Measurements from ENCODE around the gene NLRP1.

The NLRP1 gene

DNA sequence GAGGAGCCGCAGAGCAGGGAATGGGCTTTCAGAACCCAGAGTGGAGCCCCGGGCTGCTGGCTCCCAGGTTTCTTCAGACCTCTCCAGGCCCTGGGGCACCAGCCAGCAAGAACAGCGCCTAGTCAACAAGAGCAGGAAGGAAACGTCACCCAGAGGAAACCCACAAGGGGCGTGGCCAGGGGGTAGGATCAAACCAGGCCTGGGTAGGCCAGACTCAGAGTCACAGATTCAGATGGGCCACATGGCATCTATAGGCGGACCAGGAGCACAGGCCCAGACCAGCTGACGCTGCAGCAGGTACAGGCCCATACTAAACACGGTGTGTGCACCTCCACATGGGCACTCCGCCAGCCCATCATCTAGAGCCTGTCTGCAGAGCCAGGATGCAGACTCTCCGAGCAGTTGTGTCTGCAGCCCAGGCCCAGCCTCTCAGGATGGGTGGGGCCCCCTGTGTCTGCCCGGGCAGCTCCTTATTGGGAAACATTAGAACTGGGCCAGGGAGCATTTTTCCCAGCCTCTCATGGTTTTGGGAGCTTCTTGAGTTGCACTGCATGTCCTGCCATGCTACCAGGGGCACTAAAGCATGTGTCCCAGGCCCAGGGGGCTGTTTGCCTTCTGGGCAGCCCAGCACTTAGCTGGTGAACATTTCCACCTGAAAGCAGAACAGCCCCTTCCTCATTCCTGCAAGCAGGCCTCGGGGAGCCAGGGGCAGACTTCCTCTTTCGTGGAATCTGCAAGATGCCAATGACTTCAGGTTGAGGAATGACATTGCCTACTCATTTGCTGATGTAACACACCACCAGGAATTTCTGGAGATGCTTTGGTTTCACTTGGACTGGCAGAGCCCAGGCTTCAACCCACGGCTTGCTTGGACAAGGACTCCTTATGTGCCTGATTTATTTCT, at the start of gene NLRP1:
NLRP1 (minus strand) TSS at position 127 of the 904 bp plus-strand sequence. CDS start 552 bp downstream, outside the sequence.
- DNase-seq (ENCODE audit: low read depth in 2 of 2, low spot score in 1 of 2) = peak; percentile 89

DNA sequence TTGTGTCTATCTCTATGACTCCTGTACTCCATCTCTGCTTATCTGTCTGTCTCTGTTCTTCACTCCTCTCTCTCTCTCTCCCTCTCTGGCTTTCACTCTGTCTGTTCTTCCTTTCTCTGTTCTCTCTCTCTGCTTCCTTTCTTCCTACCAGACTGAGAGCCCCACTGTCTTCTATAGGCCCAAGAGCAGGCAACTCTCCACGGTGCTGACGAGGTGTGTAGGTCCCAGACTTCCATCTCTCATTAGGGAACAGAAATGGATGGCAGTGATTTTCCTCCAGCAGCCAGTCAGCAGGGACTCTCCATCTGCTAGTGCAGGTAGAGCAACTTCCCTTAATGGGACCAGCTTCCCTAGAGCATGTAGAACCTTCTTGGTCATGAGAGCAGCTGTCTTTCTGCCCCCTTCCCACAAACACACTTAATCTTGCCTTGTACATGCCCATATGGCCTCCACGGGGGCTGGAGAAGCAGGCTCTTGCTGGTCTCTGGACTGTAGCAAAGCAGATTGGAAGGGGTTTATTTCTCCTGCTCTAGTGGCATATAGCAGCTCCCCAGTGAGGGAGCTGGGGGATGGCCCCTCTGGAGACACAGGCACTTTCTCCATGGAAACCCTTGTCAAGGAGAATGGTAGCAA, 47.8 kb upstream of the NLRP1 start:
- DNase-seq (ENCODE audit: low read depth in 2 of 2, low spot score in 1 of 2) = no peak

DNA sequence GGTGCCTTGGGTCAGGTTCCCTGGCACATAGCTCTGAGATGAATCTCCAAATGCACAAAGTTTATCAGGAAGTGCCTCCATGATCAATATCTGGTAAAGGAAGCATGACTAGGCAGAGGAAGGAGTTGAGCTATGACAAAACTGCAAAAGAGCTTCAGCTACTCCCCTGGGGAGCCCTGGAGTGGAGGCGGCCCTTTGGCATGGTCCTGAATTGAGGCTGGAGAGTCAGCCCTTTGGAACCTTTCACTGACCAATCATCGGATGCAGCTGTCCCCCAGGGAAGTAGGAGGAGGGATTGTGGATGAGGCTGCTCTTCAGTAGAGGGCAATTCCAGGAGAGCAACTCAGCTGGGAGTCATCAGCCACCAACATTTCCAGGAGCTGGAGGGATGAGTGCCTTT, 46.1 kb upstream of the NLRP1 start:
- no peak for DNase-seq (ENCODE audit: low read depth in 2 of 2, low spot score in 1 of 2)

DNA sequence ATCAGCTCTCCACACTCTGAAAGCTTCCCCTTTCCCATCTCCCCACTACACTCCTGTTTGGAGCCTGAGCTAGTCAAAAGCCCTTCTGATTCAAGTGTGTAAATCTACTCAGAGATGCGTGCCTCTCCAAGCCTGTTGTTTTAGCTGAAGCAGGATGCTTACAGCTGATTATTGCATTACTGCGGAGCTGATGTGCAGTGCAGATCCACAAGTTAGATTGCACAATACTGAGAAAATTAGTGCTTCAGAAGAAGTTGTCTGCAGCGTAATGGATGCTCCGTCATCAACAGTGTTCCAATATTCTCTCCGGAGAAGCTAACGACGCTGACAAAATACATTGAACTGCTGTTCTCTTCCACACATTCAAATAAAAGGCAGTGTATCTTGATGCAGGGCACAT, 44.8 kb upstream of the NLRP1 start:
- no peak for DNase-seq (ENCODE audit: low read depth in 2 of 2, low spot score in 1 of 2)

DNA sequence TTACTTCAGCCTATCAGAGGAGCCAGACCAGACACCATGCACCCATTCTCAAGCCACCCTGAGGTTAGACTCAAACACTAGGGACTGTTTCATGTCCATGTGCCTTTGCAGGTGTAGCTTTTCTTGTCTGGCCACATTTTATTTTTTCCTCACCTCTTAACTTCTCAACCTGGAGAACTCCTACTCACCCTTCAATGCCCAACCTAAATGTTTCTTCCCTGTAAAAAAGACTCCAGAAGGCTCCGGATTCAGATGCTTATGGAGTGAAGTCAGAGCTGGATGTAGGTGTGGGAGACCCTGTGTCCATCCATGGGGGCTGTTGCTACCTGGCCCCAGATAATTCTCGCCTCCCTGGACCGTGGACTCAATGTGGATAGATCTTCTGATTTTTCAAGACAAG, 44.0 kb upstream of the NLRP1 start:
- DNase-seq (ENCODE audit: low read depth in 2 of 2, low spot score in 1 of 2) = no peak

DNA sequence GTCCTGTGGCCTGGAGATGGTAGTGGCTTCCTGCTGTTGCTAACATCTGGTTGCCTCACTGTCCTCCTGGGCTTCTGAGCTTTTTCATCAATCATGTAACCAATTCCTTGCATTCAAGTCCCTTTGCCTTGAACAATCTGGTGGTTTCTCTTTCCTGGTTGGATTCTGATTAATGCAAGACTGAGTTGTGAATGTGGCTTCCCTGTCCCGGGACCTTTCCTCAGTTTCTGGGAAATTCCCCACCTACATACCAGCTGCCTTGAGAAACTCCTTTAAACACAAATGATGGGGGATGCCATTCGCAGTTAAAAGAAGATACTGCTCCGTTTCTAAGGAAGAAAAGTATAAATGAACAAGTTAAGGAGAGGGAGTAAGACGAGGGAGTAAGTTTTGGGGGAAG, 39.9 kb upstream of the NLRP1 start:
- no peak for DNase-seq (ENCODE audit: low read depth in 2 of 2, low spot score in 1 of 2)

DNA sequence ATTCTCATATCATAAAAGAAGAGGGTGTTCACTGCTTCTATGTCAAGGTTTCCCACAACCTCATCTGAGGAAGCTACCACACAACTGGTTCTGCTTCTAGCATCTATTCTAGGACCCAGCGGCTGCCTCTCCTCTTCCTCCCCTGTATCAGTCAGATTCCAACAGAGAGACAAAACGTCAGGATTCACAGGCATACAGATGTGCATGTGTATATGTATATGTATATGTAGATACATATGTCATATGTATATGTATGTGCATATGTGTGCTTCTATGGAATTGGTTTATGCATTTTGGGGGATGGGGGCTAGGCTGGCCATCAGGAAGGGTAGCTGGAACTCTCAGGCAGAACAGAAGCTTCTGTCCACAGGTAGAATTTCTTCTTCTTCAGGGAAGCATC, 37.4 kb upstream of the NLRP1 start:
- DNase-seq (ENCODE audit: low read depth in 2 of 2, low spot score in 1 of 2) = no peak

DNA sequence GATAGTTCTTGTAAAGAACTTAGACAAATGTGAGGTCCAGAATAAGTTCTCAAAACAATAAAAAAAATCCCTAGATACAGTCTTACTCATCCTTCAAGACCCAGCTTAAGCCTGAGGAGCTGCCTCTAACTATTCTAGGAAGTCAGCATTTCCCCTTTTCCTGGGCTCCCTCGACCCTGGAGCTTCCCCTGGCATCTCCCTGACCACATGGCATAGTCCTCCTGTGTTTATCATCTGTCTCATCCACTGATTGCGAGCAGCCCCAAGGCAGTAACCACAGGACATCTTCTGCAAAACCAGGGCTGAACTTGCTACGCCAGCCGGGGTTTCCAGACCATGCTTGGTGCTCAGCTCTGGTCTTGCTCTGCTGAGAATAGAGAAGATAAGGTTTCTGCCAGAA, 36.7 kb upstream of the NLRP1 start:
- no peak for DNase-seq (ENCODE audit: low read depth in 2 of 2, low spot score in 1 of 2)

DNA sequence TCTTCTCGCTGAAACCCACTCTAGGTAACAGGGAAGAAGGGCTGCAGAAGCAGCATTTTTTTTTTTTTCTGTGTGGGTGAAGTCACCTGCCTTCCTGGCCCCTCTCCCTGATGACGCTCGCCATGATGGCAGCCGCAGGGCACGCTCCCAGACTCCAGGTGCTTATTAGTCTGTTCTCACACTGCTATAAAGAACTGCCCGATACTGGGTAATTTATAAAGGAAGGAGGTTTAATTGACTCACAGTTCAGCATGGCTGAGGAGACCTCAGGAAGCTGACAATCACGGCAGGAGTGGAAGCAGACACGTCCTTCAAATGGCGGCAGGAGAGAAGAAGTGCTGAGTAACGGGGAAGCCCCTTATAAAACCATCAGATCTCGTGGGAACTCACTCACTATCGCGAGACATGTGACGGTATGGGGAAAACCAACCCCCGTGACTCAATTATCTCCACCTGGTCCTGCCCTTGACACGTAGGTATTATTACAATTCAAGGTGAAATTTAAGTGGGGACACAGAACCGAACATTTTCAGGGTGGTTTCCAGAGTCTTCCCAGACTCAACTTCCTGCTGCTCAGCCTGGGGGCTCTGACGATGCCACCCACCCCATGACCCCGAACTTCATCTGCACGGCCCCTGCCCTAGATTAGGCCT, 34.9 kb upstream of the NLRP1 start:
- no peak for DNase-seq (ENCODE audit: low read depth in 2 of 2, low spot score in 1 of 2)

DNA sequence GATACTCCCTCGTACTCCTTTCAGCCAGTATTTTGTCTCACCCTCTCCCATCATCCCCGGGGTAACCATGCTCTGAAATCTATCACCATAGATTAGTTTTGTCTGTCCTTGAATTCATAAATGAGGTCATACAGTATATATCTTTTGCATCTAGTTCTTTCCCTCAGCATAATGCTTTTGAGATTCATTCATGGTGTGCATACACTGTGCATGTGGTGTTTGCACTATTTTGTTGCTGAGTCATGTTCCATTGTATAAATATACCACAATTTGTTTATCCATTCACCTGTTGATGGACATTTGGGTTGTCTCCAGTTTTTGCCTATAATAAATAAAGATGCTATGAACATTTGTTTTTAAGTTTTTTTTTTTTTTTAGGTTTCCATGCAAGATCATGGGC, 34.2 kb upstream of the NLRP1 start:
- DNase-seq (ENCODE audit: low read depth in 2 of 2, low spot score in 1 of 2) = no peak

DNA sequence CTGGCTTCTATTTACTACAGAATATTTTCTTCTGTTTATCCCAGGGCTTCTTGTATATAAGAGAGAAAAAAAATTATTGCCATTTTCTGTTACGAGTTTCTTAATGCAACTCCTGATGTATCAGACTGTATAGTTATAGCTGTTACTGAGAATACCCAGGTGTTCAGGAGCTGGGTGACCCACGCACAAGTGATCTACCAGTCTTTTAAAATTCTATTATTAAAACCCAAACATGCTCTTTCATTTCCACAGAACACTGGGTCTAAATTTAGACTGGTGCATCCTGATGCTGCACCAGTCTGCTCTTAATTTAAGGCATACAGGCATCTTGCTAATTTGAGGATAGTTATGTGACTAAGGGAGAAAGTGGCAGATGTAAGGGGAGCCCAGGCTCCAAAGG, 31.2 kb upstream of the NLRP1 start:
- DNase-seq (ENCODE audit: low read depth in 2 of 2, low spot score in 1 of 2) = no peak

DNA sequence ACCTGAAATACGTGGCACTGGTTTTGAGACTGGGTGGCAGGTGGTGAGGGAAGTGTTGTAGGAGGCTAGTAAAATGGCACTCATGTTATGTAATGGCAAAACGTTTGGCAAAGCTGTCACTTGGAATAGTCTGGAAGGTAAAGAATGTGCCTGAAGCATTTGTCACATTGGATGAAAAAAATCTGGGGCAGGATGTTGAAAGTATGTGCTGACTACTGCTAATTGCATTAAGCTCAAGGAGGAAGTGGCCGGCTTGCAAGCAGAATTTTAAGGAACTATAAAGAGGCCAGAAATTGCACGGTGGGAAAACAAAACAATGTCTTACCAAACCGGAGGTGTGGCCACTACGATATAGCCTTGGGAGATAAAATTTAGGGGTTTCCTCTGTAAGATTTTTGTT, 26.6 kb upstream of the NLRP1 start:
- no peak for DNase-seq (ENCODE audit: low read depth in 2 of 2, low spot score in 1 of 2)

DNA sequence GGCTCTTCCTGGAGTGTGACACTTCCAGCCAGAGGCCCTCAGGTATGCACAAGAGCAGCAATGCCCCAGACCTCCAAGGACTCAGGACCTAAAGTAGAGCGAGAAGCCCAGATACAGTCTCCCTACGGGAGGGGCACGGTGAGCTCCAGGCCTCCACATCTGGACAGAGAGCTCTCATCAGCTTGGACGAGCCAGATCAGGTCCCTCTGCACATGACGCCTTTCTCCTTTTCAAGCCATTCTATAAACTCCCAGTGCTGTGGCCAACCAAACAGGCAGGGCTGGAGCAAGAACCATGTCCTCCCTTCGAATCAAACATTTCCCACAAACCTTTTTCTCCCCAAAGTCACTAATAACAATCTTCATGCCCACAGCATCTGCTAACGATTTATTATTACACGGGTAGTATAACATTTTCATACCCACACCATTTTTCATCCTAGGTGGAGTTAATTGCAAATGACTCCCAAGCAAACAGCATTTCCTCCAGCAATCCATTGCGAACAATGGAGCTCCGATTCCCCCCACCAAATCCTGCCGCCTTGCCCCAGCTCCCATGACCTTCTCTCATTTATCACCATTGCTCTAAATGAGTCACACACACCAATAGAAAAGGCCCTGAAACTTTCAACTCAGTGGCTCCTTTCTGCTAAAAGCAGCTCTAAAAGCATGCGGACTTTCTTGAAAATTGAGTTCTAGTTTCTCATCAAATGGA, 24.2 kb upstream of the NLRP1 start:
- no peak for DNase-seq (ENCODE audit: low read depth in 2 of 2, low spot score in 1 of 2)

DNA sequence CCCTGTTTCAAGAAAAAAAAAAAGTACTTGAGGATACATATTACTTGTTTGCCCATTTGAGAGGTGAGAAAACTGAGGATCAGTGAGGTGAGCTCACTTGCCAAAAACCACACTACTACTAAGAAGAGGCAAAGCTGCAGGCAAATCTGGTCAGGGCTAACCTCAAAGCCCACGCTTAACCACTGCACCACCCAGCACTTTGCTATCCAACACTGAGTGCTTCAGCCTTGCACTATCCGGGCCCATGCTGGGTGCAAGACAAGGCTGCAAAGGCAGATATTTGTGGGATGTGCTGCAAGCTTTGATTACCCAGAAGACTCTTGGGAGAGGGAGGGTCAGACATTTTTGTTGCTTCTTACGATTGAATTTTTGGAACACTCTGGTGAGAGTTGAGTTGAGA, 23.6 kb upstream of the NLRP1 start:
- DNase-seq (ENCODE audit: low read depth in 2 of 2, low spot score in 1 of 2) = no peak

DNA sequence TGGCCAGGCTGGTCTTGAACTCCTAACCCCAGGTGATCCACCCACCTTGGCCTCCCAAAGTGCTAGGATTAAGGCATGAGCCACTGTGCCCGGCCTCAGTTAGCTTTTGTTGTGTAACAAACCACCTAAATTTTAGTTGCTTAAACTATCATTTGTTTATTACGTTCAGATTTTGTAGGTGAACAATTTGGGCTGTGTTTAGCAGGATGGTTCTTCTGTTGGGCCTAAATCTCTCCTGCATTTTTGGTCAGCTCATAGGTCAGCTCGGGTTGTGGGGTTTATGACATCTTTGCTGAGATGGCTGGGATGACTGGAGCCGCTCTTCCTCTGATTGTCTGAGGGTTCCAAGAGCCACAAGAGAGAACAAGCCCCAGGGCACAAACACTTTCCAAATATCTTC, 21.1 kb upstream of the NLRP1 start:
- DNase-seq (ENCODE audit: low read depth in 2 of 2, low spot score in 1 of 2) = no peak

DNA sequence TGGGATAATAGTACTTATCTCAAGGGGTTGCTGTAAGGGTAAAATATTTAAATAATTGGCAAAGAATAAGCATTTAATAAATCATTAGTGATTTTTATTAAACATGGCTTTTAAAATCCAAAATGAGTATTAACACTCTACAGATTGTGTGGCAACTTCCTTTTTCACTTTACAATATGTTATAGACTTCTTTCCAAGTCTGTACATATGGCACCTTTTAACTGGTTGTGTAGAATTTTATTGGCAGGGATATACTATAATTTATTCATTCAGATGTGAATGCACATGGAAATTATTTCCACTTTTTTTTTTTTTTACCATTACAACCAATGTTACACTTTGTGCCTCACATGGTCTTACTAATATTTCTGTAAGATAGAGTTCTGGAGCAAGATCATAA, 15.7 kb upstream of the NLRP1 start:
- no peak for DNase-seq (ENCODE audit: low read depth in 2 of 2, low spot score in 1 of 2)

DNA sequence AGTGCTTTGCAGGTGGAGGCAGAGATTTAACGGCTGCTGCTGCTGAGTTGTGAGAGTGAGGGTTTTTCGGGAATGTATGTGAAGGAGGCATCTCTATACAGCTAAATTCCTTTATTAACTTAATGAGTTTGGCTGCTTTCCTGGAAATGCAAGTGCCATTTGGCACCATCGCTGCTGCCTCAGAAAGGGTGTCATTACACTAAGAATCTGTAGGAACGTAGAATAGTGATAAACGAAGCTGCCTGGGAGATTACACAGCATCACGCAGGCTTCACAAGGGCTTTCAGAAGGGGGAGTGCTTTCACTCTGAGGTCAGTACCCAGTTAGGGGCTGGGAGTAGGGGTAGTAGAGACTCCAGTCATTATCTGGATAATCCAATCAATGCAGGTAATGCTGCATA, 14.1 kb upstream of the NLRP1 start:
- DNase-seq (ENCODE audit: low read depth in 2 of 2, low spot score in 1 of 2) = no peak

DNA sequence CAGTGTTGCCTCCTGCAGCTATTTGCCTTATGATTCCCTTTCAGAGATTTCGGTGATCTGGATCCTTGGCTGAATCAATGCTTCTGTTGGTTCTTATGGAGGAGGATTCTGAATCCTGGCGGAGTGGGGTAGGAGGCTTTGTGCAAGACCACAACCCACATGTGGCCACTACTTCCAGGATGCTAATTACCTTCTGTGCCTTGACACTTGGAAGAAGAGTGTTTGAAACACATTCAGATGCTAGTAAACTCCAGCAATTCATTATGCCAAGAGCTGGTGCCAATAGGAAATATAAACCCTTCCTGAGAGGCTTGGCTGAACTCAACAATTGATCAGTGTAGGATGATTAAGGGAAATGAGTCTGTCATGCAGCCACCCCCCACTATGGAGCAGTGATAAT, 12.1 kb upstream of the NLRP1 start:
- no peak for DNase-seq (ENCODE audit: low read depth in 2 of 2, low spot score in 1 of 2)

DNA sequence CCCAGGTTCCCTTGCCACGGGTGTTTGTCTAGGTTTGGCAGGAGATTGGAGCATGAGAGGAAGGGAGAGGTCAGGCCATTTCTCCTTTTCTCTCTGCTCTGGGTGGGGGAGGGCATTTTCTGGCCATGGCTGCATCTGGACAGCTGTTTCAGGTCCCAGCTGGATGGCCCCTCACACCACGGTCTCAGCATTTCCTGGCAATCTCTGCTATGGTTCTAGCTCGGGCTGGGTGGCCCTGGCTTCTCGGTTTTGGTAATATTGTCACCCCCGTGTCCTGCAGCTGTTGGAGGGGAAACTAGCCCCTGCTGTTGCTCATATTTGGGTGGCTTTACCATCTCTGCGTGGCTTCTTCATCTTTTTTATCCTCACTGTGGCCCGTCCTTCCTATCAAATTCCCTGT, 11.5 kb upstream of the NLRP1 start:
- no peak for DNase-seq (ENCODE audit: low read depth in 2 of 2, low spot score in 1 of 2)

DNA sequence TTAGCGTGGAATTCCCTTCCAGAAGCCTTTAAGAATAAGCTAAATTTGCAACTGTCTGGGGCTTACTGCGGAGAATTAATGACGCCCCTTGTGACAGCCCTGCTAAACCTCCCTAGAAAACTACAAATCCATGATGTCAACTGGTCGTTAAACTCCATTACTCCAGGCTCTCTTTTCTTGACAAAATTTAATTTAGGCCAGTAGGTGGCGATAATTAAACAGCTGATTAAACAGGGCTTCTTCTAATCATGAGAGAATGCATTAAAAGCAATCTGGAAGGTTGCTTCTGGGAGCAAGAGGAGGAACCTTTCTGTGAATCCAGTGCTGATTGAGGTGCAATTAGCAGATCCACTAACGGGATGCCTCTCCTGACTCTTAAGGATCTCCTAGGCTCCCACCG, 8.1 kb upstream of the NLRP1 start:
- no peak for DNase-seq (ENCODE audit: low read depth in 2 of 2, low spot score in 1 of 2)

DNA sequence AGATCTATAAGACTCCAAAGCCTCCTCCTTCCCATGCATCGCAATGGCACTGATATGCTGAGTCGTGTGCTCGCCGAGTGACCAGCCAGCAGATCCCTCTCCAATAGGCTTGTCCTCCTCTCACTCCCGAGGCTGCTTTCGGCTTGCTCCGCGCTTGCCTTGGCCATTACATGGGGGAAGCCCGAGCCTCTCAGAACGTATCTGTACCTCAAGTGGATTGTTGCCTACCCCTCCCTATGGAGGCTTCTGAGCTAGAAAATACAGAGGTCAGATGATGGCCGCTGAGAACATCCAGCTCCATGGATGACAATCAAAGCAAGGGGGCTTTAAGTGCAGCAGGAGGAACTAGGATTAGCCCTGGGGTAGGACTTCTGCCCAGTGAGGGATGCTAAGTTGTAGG, 7.7 kb upstream of the NLRP1 start:
- no peak for DNase-seq (ENCODE audit: low read depth in 2 of 2, low spot score in 1 of 2)

DNA sequence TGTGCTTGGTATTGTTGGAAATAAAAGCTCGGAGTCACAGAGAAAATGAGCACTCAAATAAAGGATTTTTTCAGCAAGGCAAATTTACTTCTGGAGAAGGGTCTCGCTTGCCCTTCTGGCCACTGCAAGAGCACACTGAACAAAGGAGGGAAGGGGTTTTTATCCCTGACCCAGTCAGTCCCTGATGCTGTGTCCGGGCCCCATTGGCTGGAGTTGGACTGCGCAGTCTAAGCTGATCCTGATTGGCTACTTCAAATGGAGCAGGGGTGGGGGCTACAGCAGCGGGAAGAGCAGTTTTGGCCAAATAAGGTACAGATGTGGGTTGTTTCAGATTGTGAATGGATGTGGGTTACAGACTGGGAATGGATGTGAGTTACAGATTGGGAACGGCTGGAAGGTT, 4.3 kb upstream of the NLRP1 start:
- DNase-seq (ENCODE audit: low read depth in 2 of 2, low spot score in 1 of 2) = no peak
